ENCODE results near the gene FGF1. TPM values are rescaled to one million over a fixed set of nuclear protein-coding genes. Genes with fewer than 3 reads are reported as not detected.
A peak's percentile ranks its signal among the peaks of the same experiment; 100 is the strongest.

FGF1 gene
- total RNA-seq, 1 donor from 2014 or later, result not detected

DNA sequence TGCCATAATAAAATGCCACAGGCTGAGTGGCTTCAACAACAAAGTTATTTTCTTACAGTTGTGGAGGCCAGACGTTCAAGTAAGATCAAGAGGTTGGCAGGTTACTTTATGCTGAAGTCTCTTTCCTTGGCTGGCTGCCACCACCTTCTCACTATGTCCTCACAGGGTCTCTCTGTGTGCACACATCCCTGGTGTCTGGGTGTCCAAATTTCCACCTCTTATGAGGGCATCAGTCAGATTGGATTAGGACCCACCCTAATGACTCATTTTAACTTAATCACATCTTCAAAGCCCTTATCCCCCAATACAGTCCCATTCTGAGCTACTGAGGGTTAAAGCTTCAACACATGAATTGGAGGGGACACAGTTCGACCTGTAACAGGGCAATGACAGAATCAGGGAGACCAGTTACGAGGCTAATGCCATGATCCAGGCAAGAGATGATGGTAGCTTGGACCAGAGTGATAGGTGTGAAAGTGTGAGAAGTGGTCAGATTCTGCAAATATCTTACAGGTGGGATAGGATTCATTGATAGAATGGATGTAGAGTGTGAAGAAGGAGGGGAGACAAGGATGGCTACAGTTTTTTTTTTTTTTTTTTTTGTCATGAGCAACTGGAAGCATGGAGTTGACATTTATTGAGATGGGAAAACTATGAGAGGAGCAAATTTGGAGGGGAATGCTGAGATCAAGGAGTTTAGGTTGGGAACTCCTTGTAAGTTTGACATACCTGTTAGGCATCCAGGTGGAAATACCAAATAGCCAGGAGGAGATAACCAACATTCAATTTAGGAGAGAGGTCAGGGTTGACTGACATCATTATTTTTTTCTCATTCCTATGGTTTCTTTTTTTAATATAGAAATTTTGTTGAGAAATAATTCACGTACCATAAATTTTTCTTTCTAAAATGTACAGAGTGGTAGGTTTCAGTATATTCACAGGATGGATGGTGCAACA is 39.6 kb upstream of the FGF1 start:
- no peaks in the 10 kb centered on the region for H3K36me3 ChIP-seq
- Mint-ChIP-seq H3K4me3 (no peak overlapping the region), H3K4me1 (peaks cover 7% of the 10 kb centered on the region), H3K27ac (no peak overlapping the region), H3K27me3 (ENCODE audit: insufficient read depth, low read depth) (peaks cover 5% of the 10 kb centered on the region), H3K36me3 (no peaks in the 10 kb centered on the region), H3K9me3 (no peaks in the 10 kb centered on the region)
- no peak overlapping the region for H3K27ac ChIP-seq
- no peak for DNase-seq (ENCODE audit: low spot score)
- no peaks in the 10 kb centered on the region for H3K4me1 ChIP-seq
- H3K79me2 ChIP-seq (ENCODE audit: low read depth), result no peaks in the 10 kb centered on the region
- no peaks in the 10 kb centered on the region for H4K20me1 ChIP-seq (ENCODE audit: low read depth)
- no peak overlapping the region for H3K4me2 ChIP-seq
- H2AFZ ChIP-seq (replicated peaks), result no peak overlapping the region
- no peaks in the 10 kb centered on the region for H3K27me3 ChIP-seq
- H3K4me3 ChIP-seq, result no peak overlapping the region
- H3K9ac ChIP-seq, result no peak overlapping the region
- TF ChIP-seq EZH2phosphoT487 (IDR thresholded peaks at IDR 0.05) (no peak), EZH2 (IDR thresholded peaks at IDR 0.05) (no peak)
- TF ChIP-seq, protein P1, sequence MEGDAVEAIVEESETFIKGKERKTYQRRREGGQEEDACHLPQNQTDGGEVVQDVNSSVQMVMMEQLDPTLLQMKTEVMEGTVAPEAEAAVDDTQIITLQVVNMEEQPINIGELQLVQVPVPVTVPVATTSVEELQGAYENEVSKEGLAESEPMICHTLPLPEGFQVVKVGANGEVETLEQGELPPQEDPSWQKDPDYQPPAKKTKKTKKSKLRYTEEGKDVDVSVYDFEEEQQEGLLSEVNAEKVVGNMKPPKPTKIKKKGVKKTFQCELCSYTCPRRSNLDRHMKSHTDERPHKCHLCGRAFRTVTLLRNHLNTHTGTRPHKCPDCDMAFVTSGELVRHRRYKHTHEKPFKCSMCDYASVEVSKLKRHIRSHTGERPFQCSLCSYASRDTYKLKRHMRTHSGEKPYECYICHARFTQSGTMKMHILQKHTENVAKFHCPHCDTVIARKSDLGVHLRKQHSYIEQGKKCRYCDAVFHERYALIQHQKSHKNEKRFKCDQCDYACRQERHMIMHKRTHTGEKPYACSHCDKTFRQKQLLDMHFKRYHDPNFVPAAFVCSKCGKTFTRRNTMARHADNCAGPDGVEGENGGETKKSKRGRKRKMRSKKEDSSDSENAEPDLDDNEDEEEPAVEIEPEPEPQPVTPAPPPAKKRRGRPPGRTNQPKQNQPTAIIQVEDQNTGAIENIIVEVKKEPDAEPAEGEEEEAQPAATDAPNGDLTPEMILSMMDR (IDR thresholded peaks at IDR 0.05), result no peak
- H3K9me3 ChIP-seq (ENCODE audit: low read depth), result no peaks in the 10 kb centered on the region
- H3F3A ChIP-seq (ENCODE audit: low read depth), result no peaks in the 10 kb centered on the region

DNA sequence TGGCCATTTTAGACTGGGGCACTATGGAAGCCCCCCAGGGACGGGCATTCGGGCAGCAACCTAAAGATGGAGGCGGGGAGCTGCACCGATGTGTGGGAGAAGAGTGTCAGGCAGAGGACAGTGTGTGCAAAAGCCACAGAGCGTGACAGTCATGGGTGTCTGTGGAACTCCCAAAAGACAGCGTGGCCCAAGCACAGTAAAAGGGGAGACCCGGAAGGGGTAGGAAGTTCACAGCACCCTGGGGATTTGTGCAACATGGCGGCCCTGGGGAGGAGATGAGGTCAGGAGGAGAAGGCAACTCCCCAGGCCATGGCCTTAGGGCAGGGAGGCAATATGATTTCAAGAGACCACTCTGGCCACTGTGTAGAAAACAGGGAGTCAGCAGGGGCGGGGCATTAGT is 38.9 kb upstream of the FGF1 start:
- no peak overlapping the region for H3K4me3 Mint-ChIP-seq
- H3K27ac Mint-ChIP-seq, result no peak overlapping the region
- TF ChIP-seq EZH2 (IDR thresholded peaks at IDR 0.05), result no peak
- TF ChIP-seq EZH2phosphoT487 (IDR thresholded peaks at IDR 0.05), result no peak
- TF ChIP-seq, protein P1 (IDR thresholded peaks at IDR 0.05), result no peak
- Histone ChIP-seq H3K36me3 (no peaks in the 10 kb centered on the region), H3K27ac (no peak overlapping the region), H2AFZ (replicated peaks) (no peak overlapping the region), H4K20me1 (ENCODE audit: low read depth) (no peaks in the 10 kb centered on the region), H3K9ac (no peak overlapping the region), H3K4me2 (no peak overlapping the region), H3K27me3 (no peaks in the 10 kb centered on the region), H3K4me1 (no peaks in the 10 kb centered on the region), H3K9me3 (ENCODE audit: low read depth) (no peaks in the 10 kb centered on the region), H3K4me3 (no peak overlapping the region), H3K79me2 (ENCODE audit: low read depth) (no peaks in the 10 kb centered on the region), H3F3A (ENCODE audit: low read depth) (no peaks in the 10 kb centered on the region)
- no peak for DNase-seq (ENCODE audit: low spot score)
- peaks cover 7% of the 10 kb centered on the region for H3K4me1 Mint-ChIP-seq
- H3K36me3 Mint-ChIP-seq, result no peaks in the 10 kb centered on the region
- no peaks in the 10 kb centered on the region for H3K9me3 Mint-ChIP-seq
- peaks cover 5% of the 10 kb centered on the region for H3K27me3 Mint-ChIP-seq (ENCODE audit: insufficient read depth, low read depth)

DNA sequence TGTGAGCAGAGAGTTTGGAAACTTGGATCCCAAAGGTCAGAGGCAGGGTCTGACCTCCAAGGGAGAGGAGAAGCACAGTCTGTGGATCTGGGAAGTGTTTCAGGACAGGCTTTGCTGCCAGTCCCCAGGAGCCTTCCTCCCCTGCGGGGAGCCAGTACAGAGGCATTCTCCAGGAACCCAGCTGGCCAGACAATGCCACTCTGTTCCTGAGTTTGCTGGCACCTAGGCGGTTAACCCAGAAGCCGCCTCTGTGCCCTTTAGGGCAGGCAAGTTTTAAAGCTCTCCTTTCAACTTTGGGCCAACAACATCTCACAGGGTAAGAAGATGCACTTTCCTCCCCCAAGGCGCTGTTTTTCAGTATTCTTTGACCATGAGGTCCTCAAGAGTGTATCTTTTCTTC is 37.0 kb upstream of the FGF1 start:
- peak; percentile 15 for DNase-seq (ENCODE audit: low spot score)
- H3K4me2 ChIP-seq, result no peak overlapping the region
- no peak overlapping the region for H2AFZ ChIP-seq (replicated peaks)
- H3K36me3 ChIP-seq, result no peaks in the 10 kb centered on the region
- H3K27me3 ChIP-seq, result no peaks in the 10 kb centered on the region
- H3K4me1 Mint-ChIP-seq, result peaks cover 10% of the 10 kb centered on the region
- no peak overlapping the region for H3K27ac ChIP-seq
- no peaks in the 10 kb centered on the region for H3F3A ChIP-seq (ENCODE audit: low read depth)
- H4K20me1 ChIP-seq (ENCODE audit: low read depth), result no peaks in the 10 kb centered on the region
- H3K9ac ChIP-seq, result no peak overlapping the region
- no peaks in the 10 kb centered on the region for H3K9me3 Mint-ChIP-seq
- no peaks in the 10 kb centered on the region for H3K79me2 ChIP-seq (ENCODE audit: low read depth)
- no peak overlapping the region for H3K27ac Mint-ChIP-seq
- no peaks in the 10 kb centered on the region for H3K4me1 ChIP-seq
- H3K9me3 ChIP-seq (ENCODE audit: low read depth), result no peaks in the 10 kb centered on the region
- H3K4me3 ChIP-seq, result no peak overlapping the region
- peaks cover 5% of the 10 kb centered on the region for H3K27me3 Mint-ChIP-seq (ENCODE audit: insufficient read depth, low read depth)
- no peaks in the 10 kb centered on the region for H3K36me3 Mint-ChIP-seq
- no peak overlapping the region for H3K4me3 Mint-ChIP-seq
- TF ChIP-seq EZH2 (IDR thresholded peaks at IDR 0.05) (no peak), EZH2phosphoT487 (IDR thresholded peaks at IDR 0.05) (no peak)
- TF ChIP-seq, protein P1 (IDR thresholded peaks at IDR 0.05), result no peak
